ENCODE data around the gene ISX. TPM values are rescaled to one million over a fixed set of nuclear protein-coding genes. Genes with fewer than 3 reads are reported as not detected.

Gene ISX
- total RNA-seq = not detected in 2 replicates

DNA sequence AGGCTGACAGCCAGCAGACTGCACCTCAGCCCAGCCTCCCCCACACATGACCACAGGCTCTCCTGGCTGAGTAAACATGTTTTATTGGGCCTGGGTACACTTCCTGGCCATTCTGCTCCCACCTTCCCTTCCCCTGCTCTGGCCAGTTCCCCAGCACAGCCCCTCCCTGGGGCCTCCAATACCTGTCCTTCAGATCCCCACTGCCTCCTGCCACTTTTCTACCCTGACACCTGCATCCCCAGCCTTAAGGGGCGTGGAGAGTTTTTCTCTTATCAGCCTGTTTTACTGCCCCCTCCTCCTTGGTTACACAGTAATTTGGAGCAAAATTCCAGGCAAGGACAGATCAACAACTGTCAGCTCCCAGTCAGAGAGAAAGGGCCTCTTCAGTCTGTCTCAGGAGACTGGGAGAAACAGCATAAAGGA is at the start of gene ISX:
TSS of gene ISX (plus strand) at position 363 of the 423 bp plus-strand sequence. CDS start 930 bp downstream, outside the sequence.
- H3K9me3 Mint-ChIP-seq = no peaks in the 10 kb centered on the region
- ChIA-PET POLR2A (no interaction called here), CTCF (no interaction called here)
- TF ChIP-seq, protein P1, sequence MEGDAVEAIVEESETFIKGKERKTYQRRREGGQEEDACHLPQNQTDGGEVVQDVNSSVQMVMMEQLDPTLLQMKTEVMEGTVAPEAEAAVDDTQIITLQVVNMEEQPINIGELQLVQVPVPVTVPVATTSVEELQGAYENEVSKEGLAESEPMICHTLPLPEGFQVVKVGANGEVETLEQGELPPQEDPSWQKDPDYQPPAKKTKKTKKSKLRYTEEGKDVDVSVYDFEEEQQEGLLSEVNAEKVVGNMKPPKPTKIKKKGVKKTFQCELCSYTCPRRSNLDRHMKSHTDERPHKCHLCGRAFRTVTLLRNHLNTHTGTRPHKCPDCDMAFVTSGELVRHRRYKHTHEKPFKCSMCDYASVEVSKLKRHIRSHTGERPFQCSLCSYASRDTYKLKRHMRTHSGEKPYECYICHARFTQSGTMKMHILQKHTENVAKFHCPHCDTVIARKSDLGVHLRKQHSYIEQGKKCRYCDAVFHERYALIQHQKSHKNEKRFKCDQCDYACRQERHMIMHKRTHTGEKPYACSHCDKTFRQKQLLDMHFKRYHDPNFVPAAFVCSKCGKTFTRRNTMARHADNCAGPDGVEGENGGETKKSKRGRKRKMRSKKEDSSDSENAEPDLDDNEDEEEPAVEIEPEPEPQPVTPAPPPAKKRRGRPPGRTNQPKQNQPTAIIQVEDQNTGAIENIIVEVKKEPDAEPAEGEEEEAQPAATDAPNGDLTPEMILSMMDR (IDR thresholded peaks at IDR 0.05) = no peak
- no peaks in the 10 kb centered on the region for H3K36me3 Mint-ChIP-seq (ENCODE audit: low read depth)
- no peak within 1 kb of the TSS for H3K4me3 Mint-ChIP-seq
- H3K4me1 Mint-ChIP-seq = no peaks in the 10 kb centered on the region
- intact Hi-C loops (cut with micrococcal nuclease) = no loop called here
- no peak for DNase-seq
- no peak within 1 kb of the TSS for H3K27ac Mint-ChIP-seq
- ATAC-seq (ENCODE audit: low read depth) = no peak
- H3K27me3 Mint-ChIP-seq = no peaks in the 10 kb centered on the region

DNA sequence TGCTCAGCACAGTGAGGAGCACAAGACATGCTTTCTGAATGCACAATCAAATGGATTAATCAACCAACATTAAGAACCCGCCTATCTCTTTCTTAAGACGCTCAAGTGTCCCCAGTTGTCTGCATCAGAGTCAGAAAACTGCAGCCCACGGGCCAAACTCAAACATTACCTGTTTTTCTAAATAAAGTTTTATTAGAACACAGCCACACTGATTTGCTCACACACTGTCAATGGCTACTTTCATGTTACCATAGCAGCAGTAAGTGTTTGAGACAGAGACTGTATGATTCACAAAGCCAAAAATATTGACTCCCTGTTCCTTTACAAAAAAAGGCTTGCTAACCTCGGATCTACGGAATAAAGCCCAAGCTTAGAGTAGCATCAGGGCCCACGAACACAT is 49.0 kb upstream of the ISX start:
- no peaks in the 10 kb centered on the region for H3K4me1 Mint-ChIP-seq
- no peak overlapping the region for H3K4me3 Mint-ChIP-seq
- no peaks in the 10 kb centered on the region for H3K36me3 Mint-ChIP-seq (ENCODE audit: low read depth)
- TF ChIP-seq, protein P1 (IDR thresholded peaks at IDR 0.05) = no peak
- POLR2A ChIA-PET = no interaction called here
- intact Hi-C loops (cut with micrococcal nuclease) = no loop called here
- peaks cover 6% of the 10 kb centered on the region for H3K27me3 Mint-ChIP-seq
- DNase-seq (no peak), ATAC-seq (ENCODE audit: low read depth) (no peak)
- no peak overlapping the region for H3K27ac Mint-ChIP-seq
- no peaks in the 10 kb centered on the region for H3K9me3 Mint-ChIP-seq
- CTCF ChIA-PET = no interaction called here

DNA sequence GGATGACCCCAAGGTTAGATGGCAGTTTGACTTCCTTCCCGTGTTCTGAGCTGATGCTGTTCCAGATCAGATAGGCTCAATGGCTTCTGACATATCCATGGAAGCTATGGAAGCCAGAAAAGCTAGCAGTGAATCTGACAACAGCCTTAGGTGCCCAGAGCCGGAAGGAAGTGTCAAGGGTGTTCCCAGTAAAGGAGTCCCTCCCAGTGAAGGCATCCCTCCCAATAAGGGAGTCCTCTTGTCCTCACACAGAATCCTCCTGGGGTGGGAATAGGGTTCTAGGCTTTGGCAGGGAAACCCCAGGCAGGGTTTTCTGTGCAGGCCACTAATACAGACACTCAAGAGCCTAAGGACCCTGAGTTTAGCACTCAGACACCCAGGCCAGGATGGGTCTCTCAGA is 47.0 kb upstream of the ISX start:
- H3K4me1 Mint-ChIP-seq = peaks cover 2% of the 10 kb centered on the region
- ATAC-seq (ENCODE audit: low read depth) = no peak
- TF ChIP-seq, protein P1 (IDR thresholded peaks at IDR 0.05) = no peak
- no peak for DNase-seq
- no peak overlapping the region for H3K4me3 Mint-ChIP-seq
- no peak overlapping the region for H3K27ac Mint-ChIP-seq
- peaks cover 12% of the 10 kb centered on the region for H3K27me3 Mint-ChIP-seq
- intact Hi-C loops (cut with micrococcal nuclease) = no loop called here
- no peaks in the 10 kb centered on the region for H3K36me3 Mint-ChIP-seq (ENCODE audit: low read depth)
- CTCF ChIA-PET = no interaction called here
- POLR2A ChIA-PET = interaction anchor here (0.6 kb wide), 1 partner anchor 403 kb away, joined by 3 read pairs; no protein-coding TSS in a partner anchor
- no peaks in the 10 kb centered on the region for H3K9me3 Mint-ChIP-seq

DNA sequence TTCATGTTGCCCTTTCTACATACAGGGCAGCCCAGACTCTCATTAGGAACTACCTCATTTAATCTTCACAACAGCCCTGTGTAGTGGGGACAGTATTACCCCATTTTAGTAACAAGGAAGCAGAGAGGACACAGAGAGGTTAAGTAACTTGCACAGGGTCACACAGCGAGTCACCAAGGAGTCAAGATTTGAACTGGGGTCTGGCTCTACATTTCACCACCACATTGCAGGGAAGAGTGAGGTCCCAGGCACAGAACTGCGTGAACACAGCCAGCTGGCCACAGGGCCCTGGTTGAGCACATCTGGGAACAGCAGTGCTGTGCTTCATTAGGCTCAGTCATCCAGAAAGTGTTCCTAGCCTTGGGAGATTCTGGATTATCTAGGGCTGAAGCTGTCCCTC is 45.4 kb upstream of the ISX start:
- Mint-ChIP-seq H3K36me3 (ENCODE audit: low read depth) (no peaks in the 10 kb centered on the region), H3K27me3 (peaks cover 18% of the 10 kb centered on the region), H3K4me3 (no peak overlapping the region), H3K9me3 (no peaks in the 10 kb centered on the region), H3K4me1 (peaks cover 4% of the 10 kb centered on the region), H3K27ac (no peak overlapping the region)
- DNase-seq = no peak
- CTCF ChIA-PET = interaction anchor here (1.2 kb wide), 1 partner anchor 1719 kb away, joined by 3 read pairs; no protein-coding TSS in a partner anchor
- POLR2A ChIA-PET = no interaction called here
- intact Hi-C loops (cut with micrococcal nuclease) = loop anchor here (5.0 kb wide), 1 partner anchor 1503 kb away; no protein-coding TSS in a partner anchor
- TF ChIP-seq, protein P1 (IDR thresholded peaks at IDR 0.05) = no peak
- no peak for ATAC-seq (ENCODE audit: low read depth)

DNA sequence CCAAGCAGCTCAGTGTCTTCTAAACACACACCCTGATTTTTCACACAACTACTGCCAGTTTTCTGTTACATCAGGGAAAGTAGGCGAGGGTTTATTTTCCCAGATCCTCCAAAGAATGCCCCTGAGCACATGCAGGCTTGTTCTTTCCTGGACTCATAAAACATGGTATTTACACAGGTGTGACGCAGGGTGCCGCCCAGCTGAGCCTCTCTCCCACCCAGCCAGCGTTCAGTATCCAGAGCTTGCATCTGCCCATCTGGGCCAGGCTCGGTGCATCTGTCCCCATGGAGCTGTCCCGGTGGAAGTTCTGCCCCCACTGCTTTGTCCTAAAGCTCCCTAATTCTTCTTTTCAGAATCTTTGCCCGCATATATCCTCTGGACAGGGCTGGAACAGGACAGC is 44.8 kb upstream of the ISX start:
- no peak overlapping the region for H3K27ac Mint-ChIP-seq
- no peak for ATAC-seq (ENCODE audit: low read depth)
- H3K27me3 Mint-ChIP-seq = peaks cover 22% of the 10 kb centered on the region
- ChIA-PET POLR2A (no interaction called here), CTCF (interaction anchor here (1.2 kb wide), 1 partner anchor 1719 kb away, joined by 3 read pairs; no protein-coding TSS in a partner anchor)
- H3K4me3 Mint-ChIP-seq = no peak overlapping the region
- H3K36me3 Mint-ChIP-seq (ENCODE audit: low read depth) = no peaks in the 10 kb centered on the region
- TF ChIP-seq, protein P1 (IDR thresholded peaks at IDR 0.05) = no peak
- no peaks in the 10 kb centered on the region for H3K9me3 Mint-ChIP-seq
- intact Hi-C loops (cut with micrococcal nuclease) = loop anchor here (5.0 kb wide), 1 partner anchor 1504 kb away; no protein-coding TSS in a partner anchor
- DNase-seq = no peak
- peaks cover 4% of the 10 kb centered on the region for H3K4me1 Mint-ChIP-seq

All from activated B cell treated with CpG ODN at 0.5 μM for 24 hours (primary cell).